PC-9 (cell line): ENCODE data around the gene PPP1R3G. TPM values are rescaled to one million over a fixed set of nuclear protein-coding genes. Genes with fewer than 3 reads are reported as not detected.

ENCODE experiments used
- BruUV-seq: library from RNA; stranded (reverse); fragments of 400-500 nt; replicated peaks from 2 replicates; lab custom pipeline; 2021; lab: Mats Ljungman, UMichigan
- CTCF ChIA-PET: fragments of 300-600 bp; sonication (Branson Sonifier 250); formaldehyde crosslinking; loops from one replicate; lab custom pipeline; 2022; ENCODE audit warnings: antibody characterized with exemption; lab: Charles Lee
- POLR2A ChIA-PET: fragments of 300-600 bp; sonication (Branson Sonifier 250); formaldehyde crosslinking; loops from one replicate; lab custom pipeline; 2022; ENCODE audit warnings: antibody characterized with exemption; ENCODE audit not compliant: unreplicated experiment; lab: Charles Lee
- DNase-seq, 2 experiments: peaks; one replicate each; pipeline versions ENCODE4 v3.0.0 to v3.0.0-alpha.2; 2015 to 2022; ENCODE audit warnings: mixed read lengths in 1 of 2
- H2AFZ ChIP-seq: fragments of 200-600 bp; sonication (generic); 2 replicates; pipeline ENCODE4 v1.8.1; 2017; ENCODE audit warnings: antibody characterized with exemption
- H3F3A ChIP-seq: fragments of 200-600 bp; sonication (generic); 2 replicates; pipeline ENCODE4 v1.8.1; 2017; ENCODE audit warnings: antibody characterized with exemption, mild to moderate bottlenecking, low read depth; ENCODE audit not compliant: insufficient read depth
- H3K27ac ChIP-seq: fragments of 200-600 bp; sonication (generic); 2 replicates; pipeline ENCODE4 v1.6.1; 2016; ENCODE audit warnings: mixed run types
- H3K27me3 ChIP-seq: fragments of 200-600 bp; sonication (generic); 2 replicates; pipeline ENCODE4 v1.6.1; 2016; ENCODE audit warnings: low read depth, mixed run types; ENCODE audit not compliant: insufficient read depth
- H3K36me3 ChIP-seq: fragments of 200-600 bp; sonication (generic); 2 replicates; pipeline ENCODE4 v1.6.1; 2016; ENCODE audit warnings: low read depth, mixed run types
- H3K4me1 ChIP-seq: fragments of 200-600 bp; sonication (generic); replicated peaks from 2 replicates; pipeline ENCODE4 v1.6.1; 2016; ENCODE audit warnings: mixed run types; ENCODE audit not compliant: insufficient read depth
- H3K4me2 ChIP-seq: fragments of 200-600 bp; sonication (generic); 2 replicates; pipeline ENCODE4 v1.6.1; 2017; ENCODE audit warnings: mixed run types
- H3K4me3 ChIP-seq: fragments of 200-600 bp; sonication (generic); 2 replicates; pipeline ENCODE4 v1.6.1; 2016; ENCODE audit warnings: mixed run types
- H3K79me2 ChIP-seq: fragments of 200-600 bp; sonication (generic); 2 replicates; pipeline ENCODE4 v1.6.1; 2017; ENCODE audit warnings: low read depth, mixed run types
- H3K9me2 ChIP-seq: fragments of 200-600 bp; sonication (generic); 2 replicates; pipeline ENCODE4 v1.8.1; 2017; ENCODE audit warnings: mild to moderate bottlenecking; ENCODE audit not compliant: insufficient read depth
- H3K9me3 ChIP-seq: fragments of 200-600 bp; sonication (generic); 2 replicates; pipeline ENCODE4 v1.8.1; 2016; ENCODE audit warnings: low read depth; ENCODE audit not compliant: insufficient read depth
- H4K20me1 ChIP-seq: fragments of 200-600 bp; sonication (generic); 2 replicates; pipeline ENCODE4 v1.8.1; 2017; ENCODE audit not compliant: insufficient read depth
- CTCF ChIP-seq: fragments of 200-600 bp; sonication (generic); conservative IDR thresholded peaks from 2 replicates; pipeline ENCODE4 v1.6.1; 2017; ENCODE audit warnings: mixed run types, antibody characterized with exemption, mild to moderate bottlenecking, moderate library complexity
- EZH2 ChIP-seq: fragments of 200-600 bp; sonication (generic); IDR thresholded peaks from 2 replicates; pipeline ENCODE4 v1.8.0; 2017; ENCODE audit warnings: antibody characterized with exemption, low read depth
- intact Hi-C: fragments of 100-400 bp; cut with micrococcal nuclease; formaldehyde crosslinking; loops from one replicate; pipeline ENCODE4 v1.10.0; 2022; ENCODE audit not compliant: unreplicated experiment
- total RNA-seq: library from RNA; stranded (reverse); gene quantifications from 2 replicates; pipeline ENCODE4 v1.2.3, GENCODE V29; 2021

The PPP1R3G gene
- total RNA-seq, 1 experiment from 2014 or later = 1.1 TPM

- intact Hi-C loops = no loop called here
- Histone ChIP-seq H3K27ac (no peak overlapping the region), H3K4me2 (no peak overlapping the region), H3K27me3 (no peaks in the 10 kb centered on the region), H3K36me3 (no peaks in the 10 kb centered on the region), H3K4me1 (peaks cover 3% of the 10 kb centered on the region), H3K4me3 (no peak overlapping the region), H3K9me2 (no peaks in the 10 kb centered on the region), H4K20me1 (no peaks in the 10 kb centered on the region), H3K79me2 (no peaks in the 10 kb centered on the region), H3K9me3 (no peaks in the 10 kb centered on the region), H2AFZ (no peak overlapping the region), H3F3A (no peaks in the 10 kb centered on the region)
- no peak for DNase-seq
- CTCF ChIA-PET = no interaction called here
- POLR2A ChIA-PET = no interaction called here
- BruUV-seq = no TSS peak
- TF ChIP-seq EZH2 (no peak), CTCF (no peak)
Observed at GRCh38 chr6:5099537-5099936, 14.4 kb downstream of the PPP1R3G start.

GRCh38 chr6:5100806-5101205, 15.7 kb downstream of the PPP1R3G start:
- POLR2A ChIA-PET = no interaction called here
- no TSS peak for BruUV-seq

GRCh38 chr6:5102267-5102970, 17.3 kb downstream of the PPP1R3G start:
- no peaks in the 10 kb centered on the region for H3F3A ChIP-seq
- H3K27me3 ChIP-seq = no peaks in the 10 kb centered on the region
- H3K27ac ChIP-seq = no peak overlapping the region
- H3K79me2 ChIP-seq = no peaks in the 10 kb centered on the region
- CTCF ChIA-PET = interaction anchor here (0.7 kb wide), 1 partner anchor 783 kb away, joined by 6 read pairs; no protein-coding TSS in a partner anchor
- no peak overlapping the region for H3K4me3 ChIP-seq
- no peaks in the 10 kb centered on the region for H3K9me2 ChIP-seq
- no peaks in the 10 kb centered on the region for H3K9me3 ChIP-seq
- intact Hi-C loops = no loop called here
- H4K20me1 ChIP-seq = no peaks in the 10 kb centered on the region
- POLR2A ChIA-PET = no interaction called here
- no peaks in the 10 kb centered on the region for H3K4me1 ChIP-seq
- no peaks in the 10 kb centered on the region for H3K36me3 ChIP-seq
- no peak for TF ChIP-seq CTCF
- TF ChIP-seq EZH2 = no peak
- no TSS peak for BruUV-seq
- DNase-seq = no peak
- no peak overlapping the region for H2AFZ ChIP-seq
- no peak overlapping the region for H3K4me2 ChIP-seq

More at GRCh38 chr6:5100806-5101205, 15.7 kb downstream of the PPP1R3G start:
- Histone ChIP-seq H4K20me1 (no peaks in the 10 kb centered on the region), H3K79me2 (no peaks in the 10 kb centered on the region), H2AFZ (no peak overlapping the region), H3K9me2 (no peaks in the 10 kb centered on the region), H3K27me3 (no peaks in the 10 kb centered on the region), H3F3A (no peaks in the 10 kb centered on the region), H3K4me1 (no peaks in the 10 kb centered on the region), H3K4me3 (no peak overlapping the region), H3K36me3 (no peaks in the 10 kb centered on the region), H3K4me2 (no peak overlapping the region), H3K27ac (no peak overlapping the region), H3K9me3 (no peaks in the 10 kb centered on the region)
- CTCF ChIA-PET = no interaction called here
- TF ChIP-seq CTCF = no peak
- TF ChIP-seq EZH2 = no peak
- DNase-seq = no peak
- intact Hi-C loops = no loop called here
